GM12878 (cell line): Measurements from ENCODE around the gene KRT33A. TPM values are rescaled to one million over a fixed set of nuclear protein-coding genes. Genes with fewer than 3 reads are reported as not detected.

Source experiments
- CUX1 ChIP-seq: IDR thresholded peaks from 2 replicates; pipeline ENCODE4 v1.6.1; 2012; ENCODE audit warnings: improper control_type of control experiment, low read depth, low read length; ENCODE audit not compliant: insufficient replicate concordance
- MAX ChIP-seq: IDR thresholded peaks from 2 replicates; pipeline ENCODE4 v1.6.1; 2012; ENCODE audit warnings: low read depth, low read length, improper control_type of control experiment
- MYC ChIP-seq: IDR thresholded peaks from 2 replicates; pipeline ENCODE4 v1.6.1; 2011; ENCODE audit warnings: mild to moderate bottlenecking, low read length, moderate library complexity, inconsistent platforms; ENCODE audit not compliant: insufficient read depth, insufficient replicate concordance, insufficient read length, severe bottlenecking
- NFXL1 ChIP-seq: fragments of 450-650 bp; IDR thresholded peaks from 2 replicates; pipeline ENCODE4 v1.6.1; 2017; ENCODE audit warnings: antibody characterized with exemption, mild to moderate bottlenecking, borderline replicate concordance
- RELA ChIP-seq: fragments of 450-650 bp; IDR thresholded peaks from 2 replicates; pipeline ENCODE4 v1.8.0; 2014; ENCODE audit warnings: borderline replicate concordance; ENCODE audit not compliant: partially characterized antibody
- ZBTB33 ChIP-seq: fragments of 450-650 bp; IDR thresholded peaks from 2 replicates; pipeline ENCODE4 v1.6.1; 2017; ENCODE audit warnings: mild to moderate bottlenecking
- polyA plus RNA-seq, 11 experiments: library from polyadenylated mRNA; depleted of rRNA in 4 of 11; unstranded in 6 of 11; stranded (reverse) in 5 of 11; fragments of >200 nt; fragmentation: Nextera tagmentation in 4 of 11; fragmentation: Illumina TruSeq in 1 of 11; extraction: Ambion mirVana in 4 of 11; extraction: Trizol in 1 of 11; gene quantifications; 1 replicate in 1 of 11; 2 replicates in 10 of 11; pipeline versions ENCODE4 v1.2.1 to v1.2.3, GENCODE V29; 2011 to 2016; ENCODE audit warnings: inconsistent platforms in 2 of 11, missing spikeins in 2 of 11, low read depth in 1 of 11
- total RNA-seq, 4 experiments: library from RNA; depleted of rRNA in 3 of 4; stranded (reverse); fragments of >200 nt in 3 of 4; fragmentation: Illumina TruSeq in 1 of 4; extraction: Trizol in 1 of 4; gene quantifications; 2 replicates each; pipeline versions ENCODE4 v1.2.1 to v1.2.3, GENCODE V29; 2013 to 2021

KRT33A gene
- total and polyA plus RNA-seq, 10 of the 15 experiments (the other 5 are each of a cell fraction or from before 2014, with no cell fraction given), result not detected

GRCh38 chr17:41325611-41326010, 25.0 kb downstream of the KRT33A start (continued):
- no peak for TF ChIP-seq CUX1
- TF ChIP-seq RELA, result no peak
- no peak for TF ChIP-seq MYC
- no peak for TF ChIP-seq MAX
- no peak for TF ChIP-seq ZBTB33
- TF ChIP-seq NFXL1, result no peak
